Nephron (organoid): Measurements from ENCODE around the gene PLCB1.

Experiments
- H3K27ac Mint-ChIP-seq, 3 experiments: 2 replicates each; pipeline ENCODE4 v1.8.0; 2020; ENCODE audit warnings: mixed read lengths in 3 of 3, mild to moderate bottlenecking in 2 of 3, moderate library complexity in 1 of 3
- H3K27me3 Mint-ChIP-seq: 2 replicates; pipeline ENCODE4 v1.8.0; 2021; ENCODE audit warnings: low read depth, mild to moderate bottlenecking, moderate library complexity, mixed read lengths
- H3K36me3 Mint-ChIP-seq: 2 replicates; pipeline ENCODE4 v1.8.0; 2020; ENCODE audit warnings: low read depth, mixed read lengths
- H3K4me1 Mint-ChIP-seq: 2 replicates; pipeline ENCODE4 v1.8.0; 2020; ENCODE audit warnings: mixed read lengths
- H3K4me3 Mint-ChIP-seq, 3 experiments: 2 replicates each; pipeline ENCODE4 v1.8.0; 2020; ENCODE audit warnings: mild to moderate bottlenecking in 3 of 3, mixed read lengths in 3 of 3, moderate library complexity in 2 of 3
- H3K9me3 Mint-ChIP-seq: 2 replicates; pipeline ENCODE4 v1.8.0; 2020; ENCODE audit warnings: mixed read lengths
- TF ChIP-seq, protein P1 (sequence below), 3 experiments: fragments of 200-600 bp; sonication (generic); IDR thresholded peaks; one replicate each; pipeline ENCODE4 v1.5.0; 2021; ENCODE audit warnings: antibody characterized with exemption in 3 of 3; ENCODE audit not compliant: unreplicated experiment in 3 of 3

PLCB1 gene

DNA sequence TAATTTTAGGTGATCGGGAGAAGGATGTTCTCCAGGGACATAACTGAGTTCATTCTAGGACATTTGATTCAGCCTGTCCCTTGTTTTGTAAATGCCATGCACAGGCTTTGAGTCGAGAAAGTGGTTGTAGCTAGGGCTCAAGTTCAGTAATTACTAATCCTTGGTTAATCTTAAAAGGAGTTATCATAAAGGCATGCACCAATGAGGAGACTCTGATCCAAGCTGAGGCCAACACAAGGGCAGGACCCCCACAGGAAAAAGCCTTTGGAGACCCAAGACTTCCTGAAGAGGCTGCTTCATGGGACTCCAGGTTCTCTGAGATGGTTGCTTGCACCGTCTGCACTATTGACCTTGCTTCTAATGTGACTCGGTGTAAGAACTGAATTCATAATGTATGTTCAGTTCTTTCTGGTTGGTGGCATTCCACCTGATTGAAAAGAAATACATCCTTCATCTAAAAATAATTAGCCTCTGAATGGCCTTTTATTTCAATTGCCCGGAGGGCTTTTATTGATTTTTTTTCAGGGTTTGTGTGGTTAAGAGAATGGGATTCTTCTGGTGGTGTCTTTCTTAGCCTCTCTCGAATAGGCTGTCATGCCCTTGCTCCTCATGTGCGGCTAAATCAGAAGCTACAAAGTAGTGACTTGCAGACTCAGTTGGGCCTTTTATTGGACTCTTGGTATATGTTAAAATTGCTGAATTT is 735.1 kb downstream of the PLCB1 start:
- TF ChIP-seq, protein P1, sequence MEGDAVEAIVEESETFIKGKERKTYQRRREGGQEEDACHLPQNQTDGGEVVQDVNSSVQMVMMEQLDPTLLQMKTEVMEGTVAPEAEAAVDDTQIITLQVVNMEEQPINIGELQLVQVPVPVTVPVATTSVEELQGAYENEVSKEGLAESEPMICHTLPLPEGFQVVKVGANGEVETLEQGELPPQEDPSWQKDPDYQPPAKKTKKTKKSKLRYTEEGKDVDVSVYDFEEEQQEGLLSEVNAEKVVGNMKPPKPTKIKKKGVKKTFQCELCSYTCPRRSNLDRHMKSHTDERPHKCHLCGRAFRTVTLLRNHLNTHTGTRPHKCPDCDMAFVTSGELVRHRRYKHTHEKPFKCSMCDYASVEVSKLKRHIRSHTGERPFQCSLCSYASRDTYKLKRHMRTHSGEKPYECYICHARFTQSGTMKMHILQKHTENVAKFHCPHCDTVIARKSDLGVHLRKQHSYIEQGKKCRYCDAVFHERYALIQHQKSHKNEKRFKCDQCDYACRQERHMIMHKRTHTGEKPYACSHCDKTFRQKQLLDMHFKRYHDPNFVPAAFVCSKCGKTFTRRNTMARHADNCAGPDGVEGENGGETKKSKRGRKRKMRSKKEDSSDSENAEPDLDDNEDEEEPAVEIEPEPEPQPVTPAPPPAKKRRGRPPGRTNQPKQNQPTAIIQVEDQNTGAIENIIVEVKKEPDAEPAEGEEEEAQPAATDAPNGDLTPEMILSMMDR (IDR thresholded peaks at IDR 0.05; ENCODE audit: unreplicated experiment in 3 of 3), result no peak
- Mint-ChIP-seq H3K9me3 (peaks cover 2% of the 10 kb centered on the region), H3K4me1 (no peaks in the 10 kb centered on the region), H3K36me3 (no peaks in the 10 kb centered on the region), H3K27me3 (no peaks in the 10 kb centered on the region), H3K27ac (no peak overlapping the region), H3K4me3 (no peak overlapping the region)

DNA sequence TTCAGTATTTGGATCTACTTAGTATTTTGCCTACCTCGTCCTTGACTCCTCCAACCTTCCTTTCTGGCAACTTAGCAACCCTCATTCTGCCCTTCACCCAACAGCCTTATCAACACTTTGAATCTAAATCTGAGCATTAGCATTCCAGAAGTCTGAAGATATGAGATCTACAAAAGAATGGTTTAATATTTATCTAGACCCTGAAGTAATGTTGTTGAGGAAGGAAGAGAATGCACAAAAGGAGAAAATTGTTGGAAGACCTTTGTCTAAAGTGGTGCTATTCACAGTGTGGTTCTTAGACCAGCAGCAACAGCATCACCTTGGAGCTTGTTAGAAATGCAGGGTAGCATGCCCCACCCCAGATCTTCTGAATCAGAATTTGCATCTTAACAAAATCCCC is 738.6 kb downstream of the PLCB1 start:
- Mint-ChIP-seq H3K4me1 (no peaks in the 10 kb centered on the region), H3K27me3 (no peaks in the 10 kb centered on the region), H3K9me3 (no peaks in the 10 kb centered on the region), H3K4me3 (no peak overlapping the region), H3K27ac (peak overlapping the region in 2 of 3 experiments; percentile 4 to 20), H3K36me3 (no peaks in the 10 kb centered on the region)
- TF ChIP-seq, protein P1 (IDR thresholded peaks at IDR 0.05; ENCODE audit: unreplicated experiment in 3 of 3), result no peak

DNA sequence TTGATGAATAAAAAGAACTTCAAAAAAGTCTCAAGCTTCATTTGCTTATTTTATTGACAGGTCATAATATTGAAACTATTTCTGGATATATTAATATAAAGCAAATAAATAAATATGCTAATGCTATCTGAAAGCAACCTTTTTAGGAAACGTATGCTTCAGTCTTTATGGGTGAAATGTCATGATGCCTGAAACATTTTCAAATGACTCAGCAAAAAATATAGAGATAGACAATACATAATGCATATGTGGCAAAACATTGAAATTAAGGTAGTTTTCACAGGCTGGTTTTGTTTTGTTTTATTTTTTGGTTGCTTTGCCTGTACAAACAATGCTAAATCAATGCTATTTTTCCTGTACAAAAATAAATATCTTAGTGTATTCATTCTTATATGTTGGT is 742.4 kb downstream of the PLCB1 start:
- H3K36me3 Mint-ChIP-seq, result no peaks in the 10 kb centered on the region
- peaks cover 4% of the 10 kb centered on the region for H3K4me1 Mint-ChIP-seq

DNA sequence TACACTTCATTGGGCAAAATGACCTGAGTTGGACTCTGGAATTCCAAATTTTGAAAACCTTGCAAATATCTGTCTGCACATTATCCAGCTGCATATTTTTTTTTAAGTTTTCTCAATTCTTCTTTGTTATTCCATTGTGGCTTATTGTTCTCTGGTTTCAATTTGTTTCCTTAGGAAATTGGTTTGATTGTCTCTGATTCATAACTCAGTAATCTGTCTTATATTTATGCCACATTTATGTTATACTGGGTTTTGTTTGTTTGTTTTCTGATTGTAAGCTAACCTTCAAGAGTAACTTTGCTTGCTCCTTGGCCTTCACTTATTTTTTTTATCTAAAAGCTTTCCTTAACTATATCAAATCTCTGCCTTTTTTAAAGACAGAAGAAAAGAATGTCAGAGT is 743.5 kb downstream of the PLCB1 start:
- Mint-ChIP-seq H3K36me3 (peaks cover 3% of the 10 kb centered on the region), H3K27ac (peak overlapping the region in 1 of 3 experiments; percentile 78), H3K4me1 (peaks cover 13% of the 10 kb centered on the region), H3K9me3 (no peaks in the 10 kb centered on the region), H3K27me3 (no peaks in the 10 kb centered on the region), H3K4me3 (no peak overlapping the region)
- TF ChIP-seq, protein P1 (IDR thresholded peaks at IDR 0.05; ENCODE audit: unreplicated experiment in 3 of 3), result no peak

More for the DNA sequence above, 742.4 kb downstream of the PLCB1 start:
- no peak overlapping the region for H3K27ac Mint-ChIP-seq
- H3K4me3 Mint-ChIP-seq, result no peak overlapping the region
- TF ChIP-seq, protein P1 (IDR thresholded peaks at IDR 0.05; ENCODE audit: unreplicated experiment in 3 of 3), result no peak
- H3K9me3 Mint-ChIP-seq, result no peaks in the 10 kb centered on the region
- no peaks in the 10 kb centered on the region for H3K27me3 Mint-ChIP-seq

DNA sequence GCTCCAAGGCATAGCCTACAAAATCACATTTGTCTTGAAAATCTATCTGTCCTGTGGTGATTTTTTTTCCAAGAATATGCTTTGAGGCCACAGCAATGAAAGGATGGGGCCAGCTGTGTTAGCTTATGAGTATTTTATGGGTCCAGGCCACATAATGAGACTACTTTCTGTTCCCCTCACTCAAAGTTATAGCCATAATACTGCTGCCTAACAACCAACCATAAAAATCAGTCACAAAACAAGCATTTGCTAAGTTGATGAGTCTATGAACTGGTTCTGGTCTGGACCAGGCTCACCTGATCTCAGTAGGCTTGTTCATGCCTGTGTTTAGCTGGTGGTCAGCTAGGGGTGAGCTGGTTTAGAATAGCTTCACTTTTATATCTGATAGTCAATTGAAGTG is 744.3 kb downstream of the PLCB1 start:
- TF ChIP-seq, protein P1 (IDR thresholded peaks at IDR 0.05; ENCODE audit: unreplicated experiment in 3 of 3), result no peak
- Mint-ChIP-seq H3K27ac (peak overlapping the region in 1 of 3 experiments; percentile 78), H3K9me3 (no peaks in the 10 kb centered on the region), H3K4me3 (no peak overlapping the region), H3K27me3 (no peaks in the 10 kb centered on the region), H3K4me1 (peaks cover 13% of the 10 kb centered on the region), H3K36me3 (peaks cover 3% of the 10 kb centered on the region)

DNA sequence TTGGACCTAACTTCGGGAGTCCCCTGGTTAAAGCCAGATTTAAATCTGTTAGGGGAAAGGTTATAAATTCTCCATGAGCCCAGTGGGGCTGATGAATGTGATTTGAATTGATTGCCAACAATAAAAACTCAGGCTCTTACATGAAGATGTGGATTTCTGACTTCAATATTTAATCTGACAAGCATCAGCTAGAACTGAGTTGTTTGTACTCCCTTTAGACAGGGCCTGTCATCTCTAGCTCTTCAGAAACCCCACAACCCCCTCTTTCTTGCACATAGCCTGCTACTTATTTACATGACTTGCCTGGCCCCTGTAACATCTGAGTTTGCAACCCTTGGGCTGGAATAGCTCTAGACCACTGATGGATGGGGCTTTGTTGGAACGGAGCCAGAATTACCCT is 745.2 kb downstream of the PLCB1 start:
- H3K27ac Mint-ChIP-seq, result peak overlapping the region in 1 of 3 experiments; percentile 78
- peaks cover 7% of the 10 kb centered on the region for H3K36me3 Mint-ChIP-seq
- no peaks in the 10 kb centered on the region for H3K9me3 Mint-ChIP-seq
- no peaks in the 10 kb centered on the region for H3K27me3 Mint-ChIP-seq
- TF ChIP-seq, protein P1 (IDR thresholded peaks at IDR 0.05; ENCODE audit: unreplicated experiment in 3 of 3), result no peak
- peaks cover 13% of the 10 kb centered on the region for H3K4me1 Mint-ChIP-seq
- H3K4me3 Mint-ChIP-seq, result no peak overlapping the region
